CD4-positive, alpha-beta T cell treated with Interferon alpha-2 for 1 hour (primary cell): ENCODE data around the gene OR51L1.
"Not testable (repeated sequence)": the region's sequence is repeated elsewhere in the genome, so short reads cannot be mapped to it uniquely, and the experiment has no call there.

Experiments
- DNase-seq, 2 donors: peaks; one replicate each; pipeline ENCODE4 v3.0.0-alpha.2; 2020 to 2022

The OR51L1 gene

DNA sequence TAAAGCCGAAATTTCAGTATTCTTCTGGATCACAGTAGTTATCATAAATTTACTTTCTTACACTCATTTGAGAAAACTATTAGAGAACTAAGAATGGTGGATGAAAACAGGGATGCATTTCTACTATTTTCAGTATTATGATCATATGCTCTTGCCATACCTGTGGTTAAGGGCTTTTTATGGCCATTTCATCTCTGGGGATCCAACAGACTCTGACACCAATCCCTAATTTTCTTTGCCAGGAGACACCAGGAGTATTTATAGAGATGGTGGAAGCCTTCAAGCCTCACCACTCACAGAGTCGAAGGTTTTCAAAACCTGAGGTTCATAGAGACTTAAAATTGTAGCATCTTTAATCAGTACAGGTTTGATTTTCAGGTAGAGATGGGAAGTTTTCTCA is at the start of gene OR51L1:
Gene OR51L1, plus strand, starts transcription at position 301 of the 400 bp plus-strand sequence. CDS start 4,132 bp downstream, outside the sequence.
- DNase-seq, result no peak

DNA sequence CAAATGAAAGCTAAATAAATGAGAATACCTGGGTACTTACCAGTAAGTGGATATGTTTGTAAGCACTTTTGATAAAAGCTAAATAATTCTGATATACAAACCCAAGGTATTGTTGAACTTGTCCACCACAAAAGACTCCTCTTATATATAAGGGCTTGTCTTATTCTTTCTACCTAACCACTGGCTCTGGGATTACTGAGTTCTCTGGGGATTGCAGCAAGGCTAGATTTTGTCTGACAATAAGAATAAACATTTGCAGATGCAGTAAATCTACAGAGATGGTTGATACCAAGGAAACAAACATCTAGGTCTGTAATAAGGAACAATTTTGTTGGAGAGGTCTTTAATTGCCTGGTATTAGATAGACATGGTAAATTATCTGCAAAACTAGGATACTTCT is 47.1 kb upstream of the OR51L1 start, which contains the start of gene OR51A4:
Gene OR51A4, minus strand, starts transcription at position 101 of the 400 bp plus-strand sequence. CDS start 505 bp downstream, outside the sequence.
- no peak for DNase-seq

GRCh38 chr11:4955613-4956012 is 39.0 kb upstream of the OR51L1 start, which contains the start of gene OR51A2:
Gene OR51A2, minus strand, starts transcription at chr11:4955713. Its CDS starts 0 bp downstream, at chr11:4955713.
- DNase-seq, result not testable (repeated sequence)

GRCh38 chr11:4957396-4957795 is 37.3 kb upstream of the OR51L1 start:
- no peak for DNase-seq

DNA sequence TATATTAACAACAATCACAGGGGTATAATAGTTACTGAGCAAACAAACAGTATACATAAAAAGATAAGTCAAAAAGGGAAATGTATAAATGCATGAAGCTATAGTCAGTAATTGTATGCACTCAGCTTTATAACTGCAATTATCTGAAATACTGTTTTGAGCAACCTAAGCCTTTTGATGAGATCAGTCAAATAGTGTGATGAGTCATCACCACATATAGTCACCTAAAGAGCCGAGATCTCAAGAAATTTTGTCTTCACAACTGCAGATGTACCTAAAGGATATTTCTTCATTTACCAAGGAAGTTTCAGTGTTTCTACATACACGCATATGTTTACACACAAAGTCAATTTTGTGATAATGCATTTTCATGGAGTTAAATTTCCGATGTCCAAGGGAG is 33.8 kb upstream of the OR51L1 start:
- DNase-seq, result no peak

DNA sequence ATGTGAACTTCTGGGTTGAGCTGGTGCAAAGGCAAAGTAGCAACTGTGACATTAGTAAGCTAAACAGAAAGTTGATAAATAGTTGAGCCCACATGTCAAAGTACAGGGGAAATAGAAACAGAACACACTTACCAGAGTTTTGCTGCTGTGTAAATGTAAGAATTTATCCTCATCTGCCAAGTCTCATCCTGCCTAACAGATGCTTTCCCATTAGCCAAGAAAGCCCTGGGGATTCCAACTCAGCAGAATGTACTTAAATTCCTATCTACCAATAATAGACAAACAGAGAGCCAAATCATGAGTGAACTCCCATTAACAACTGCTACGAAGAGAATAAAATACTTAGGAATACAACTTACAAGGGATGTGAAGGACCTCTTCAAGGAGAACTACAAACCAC is 31.8 kb upstream of the OR51L1 start:
- no peak for DNase-seq

DNA sequence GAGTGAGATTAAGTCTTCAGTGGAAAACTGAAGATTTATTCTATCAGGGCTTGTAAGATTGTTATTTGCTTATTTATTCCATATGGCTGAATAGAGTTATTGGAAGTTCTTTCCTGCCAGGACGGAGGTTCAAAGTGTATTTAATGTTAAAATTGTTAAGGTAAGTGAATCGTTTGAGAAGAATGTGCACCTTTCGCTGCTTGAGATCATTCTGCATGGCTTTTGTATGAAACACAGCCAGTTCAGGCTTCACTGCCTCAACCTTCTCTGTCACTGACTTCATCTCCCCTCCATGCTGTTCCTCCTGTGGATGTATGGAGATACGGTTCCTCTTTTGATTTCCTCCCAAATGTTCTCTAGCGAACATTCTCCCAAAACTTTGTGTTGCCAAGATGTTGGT is 19.2 kb upstream of the OR51L1 start:
- no peak for DNase-seq

- no peak for DNase-seq
These were observed 15.6 kb upstream of the OR51L1 start for GRCh38 chr11:4979036-4979435.

- DNase-seq, result no peak
These were observed 12.0 kb upstream of the OR51L1 start for GRCh38 chr11:4982678-4983077.

DNA sequence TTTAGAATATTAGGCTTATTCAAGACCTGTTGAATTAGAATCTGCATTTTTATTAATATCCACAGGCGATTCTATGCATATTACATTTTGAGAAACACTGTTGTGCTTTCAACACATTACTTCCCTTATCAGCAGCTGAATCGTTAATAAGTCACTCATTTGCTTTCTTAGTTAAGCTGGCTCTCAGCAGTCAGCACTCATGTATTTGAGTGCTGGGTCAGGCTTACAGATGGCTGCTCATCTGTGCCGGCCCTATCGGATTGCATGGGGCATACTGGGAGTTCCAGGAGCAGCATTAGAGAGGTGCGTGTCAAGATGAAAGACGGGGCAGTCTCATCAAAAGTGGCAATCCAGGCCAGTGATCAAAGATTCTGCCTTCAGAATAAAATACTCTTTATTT is 10.8 kb upstream of the OR51L1 start:
- no peak for DNase-seq

DNA sequence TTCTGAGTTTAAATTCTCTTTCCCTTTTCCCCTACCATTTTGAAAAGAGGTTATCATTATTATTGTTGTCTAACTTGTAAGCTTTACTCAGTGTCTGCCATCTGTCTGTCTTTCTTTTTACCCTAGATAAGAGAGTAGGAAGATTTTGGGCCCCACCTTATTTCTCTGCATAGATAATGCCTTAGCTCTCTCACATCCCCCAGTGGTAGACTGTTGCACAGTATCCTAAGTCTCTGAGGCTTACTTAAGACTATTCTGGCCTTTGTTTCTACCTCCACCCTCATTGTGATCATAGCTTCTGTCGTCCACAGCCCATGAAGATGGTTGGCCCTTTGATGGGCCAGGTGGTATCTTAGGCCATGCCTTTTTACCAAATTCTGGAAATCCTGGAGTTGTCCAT is 3.6 kb upstream of the OR51L1 start:
- no peak for DNase-seq

DNA sequence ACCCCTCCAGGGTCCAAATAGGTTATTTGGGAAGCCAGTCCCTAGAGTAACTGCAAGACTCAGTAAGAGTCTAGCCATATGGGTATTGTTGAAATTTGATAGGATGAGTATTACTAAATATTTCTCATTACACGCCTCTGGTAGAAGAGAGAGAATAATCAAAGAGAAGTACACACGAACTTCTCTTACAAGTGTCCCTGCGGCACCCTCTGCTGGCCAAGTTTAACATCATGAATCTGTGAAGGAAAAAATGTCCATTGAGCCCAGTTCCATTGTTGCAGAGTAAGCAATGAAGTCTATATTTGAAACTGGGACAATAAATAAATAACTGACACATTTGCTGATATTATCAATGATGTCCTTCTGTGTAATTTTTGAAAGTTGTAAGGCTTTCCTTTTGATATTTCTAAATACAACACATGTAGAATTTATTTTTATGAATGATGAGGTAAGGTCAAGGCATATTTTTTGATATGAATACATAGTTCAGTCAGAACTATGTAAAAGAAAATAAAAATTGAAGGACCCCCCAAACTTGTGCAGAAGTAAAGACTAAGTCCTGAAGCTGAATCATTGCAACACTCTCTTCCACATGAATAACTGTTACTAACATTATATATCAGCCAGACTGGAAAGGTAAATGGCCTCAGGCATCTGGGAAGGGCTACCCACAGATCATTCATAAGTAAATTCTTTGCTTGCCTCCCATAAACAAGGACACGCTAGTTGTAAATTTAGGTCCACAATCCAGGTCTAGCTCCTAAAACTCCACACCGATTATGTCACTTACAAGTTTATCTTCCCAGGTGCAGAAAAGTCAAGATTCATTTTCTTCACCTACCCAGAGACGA is 10.0 kb downstream of the OR51L1 start:
- DNase-seq, result peak in 1 of 2 donors; percentile 8

- no peak for DNase-seq
These were observed 12.9 kb downstream of the OR51L1 start for GRCh38 chr11:5007561-5007960.

DNA sequence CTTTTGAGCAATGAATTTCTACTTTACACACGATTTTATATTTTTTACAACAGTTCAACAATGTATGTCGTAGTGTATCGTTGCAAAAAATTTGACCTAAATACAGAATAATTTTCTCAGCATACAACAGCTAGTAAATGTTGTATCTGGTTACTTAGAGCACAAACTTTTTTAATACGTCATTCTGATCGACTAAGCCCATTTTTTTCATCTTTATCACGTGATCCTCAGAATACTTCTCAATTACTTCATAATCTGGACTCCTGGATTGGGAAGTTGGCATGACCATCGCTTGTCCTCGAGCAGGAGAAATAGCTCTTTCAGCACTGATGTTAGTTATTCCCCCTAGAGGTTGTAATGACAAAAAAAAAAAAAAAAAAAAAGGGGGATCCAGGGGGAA is 16.6 kb downstream of the OR51L1 start:
- DNase-seq, result no peak

DNA sequence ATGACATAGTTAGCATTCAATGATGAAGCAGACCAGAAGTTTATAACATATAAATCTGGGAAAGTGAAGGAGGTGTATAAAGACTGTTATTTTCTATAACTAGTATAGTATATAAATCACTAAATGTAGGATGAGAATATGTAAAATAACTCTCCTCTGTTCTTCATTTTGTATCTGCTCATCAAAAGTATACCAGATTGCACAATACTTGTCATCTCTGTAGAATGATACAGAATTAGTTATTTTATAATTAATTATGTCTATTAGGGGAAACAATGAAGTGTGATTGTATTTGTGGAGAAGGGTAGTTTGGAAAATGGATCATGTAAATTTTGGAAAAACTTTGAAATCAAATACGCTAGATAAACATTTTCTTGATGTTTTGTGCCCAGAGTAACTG is 18.4 kb downstream of the OR51L1 start:
- no peak for DNase-seq

- DNase-seq, result no peak
These were observed 27.3 kb downstream of the OR51L1 start for GRCh38 chr11:5021996-5022395.

DNA sequence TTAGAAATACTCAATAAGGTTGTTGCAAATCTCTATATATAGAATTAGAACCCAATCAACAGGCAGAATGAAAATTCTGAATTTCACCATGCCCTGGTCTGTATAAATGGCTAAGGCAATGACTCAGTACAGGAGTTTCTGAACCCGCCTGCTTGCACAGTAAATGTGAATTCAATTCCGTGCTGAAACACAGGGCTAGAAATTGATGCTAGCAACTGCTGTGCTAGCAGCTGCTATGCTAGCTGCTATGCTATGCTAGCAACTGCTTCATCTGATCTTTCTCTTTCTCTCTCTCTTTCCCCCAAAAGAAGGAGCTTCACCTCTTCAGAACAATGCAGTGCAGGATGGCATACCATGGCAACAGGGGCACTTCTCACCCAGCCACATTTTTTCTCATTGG is 42.0 kb downstream of the OR51L1 start:
- DNase-seq, result no peak

- no peak for DNase-seq
These were observed 43.3 kb downstream of the OR51L1 start for GRCh38 chr11:5037926-5038325.

DNA sequence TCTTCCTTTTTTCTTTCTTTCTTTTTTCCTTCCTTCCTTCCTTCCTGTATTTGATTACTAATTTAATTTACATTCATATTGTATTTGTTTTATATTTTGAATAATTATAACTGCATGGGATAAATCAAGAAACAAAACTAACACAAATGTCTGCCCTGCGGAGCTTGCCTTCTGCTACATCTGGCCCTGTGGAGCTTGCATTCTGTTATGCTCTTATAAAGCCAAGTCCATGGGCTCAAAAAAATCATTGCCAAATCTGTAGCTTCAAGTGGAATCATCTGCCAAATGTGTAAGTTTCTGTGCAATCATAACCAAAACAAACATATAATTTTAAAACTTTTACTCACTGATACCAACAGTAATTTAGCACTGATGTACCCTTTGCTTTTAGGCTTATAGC is 43.7 kb downstream of the OR51L1 start:
- no peak for DNase-seq

GRCh38 chr11:5040876-5041275 is 46.2 kb downstream of the OR51L1 start:
- DNase-seq, result no peak

GRCh38 chr11:5042091-5042490 is 47.4 kb downstream of the OR51L1 start:
- DNase-seq, result no peak

DNA sequence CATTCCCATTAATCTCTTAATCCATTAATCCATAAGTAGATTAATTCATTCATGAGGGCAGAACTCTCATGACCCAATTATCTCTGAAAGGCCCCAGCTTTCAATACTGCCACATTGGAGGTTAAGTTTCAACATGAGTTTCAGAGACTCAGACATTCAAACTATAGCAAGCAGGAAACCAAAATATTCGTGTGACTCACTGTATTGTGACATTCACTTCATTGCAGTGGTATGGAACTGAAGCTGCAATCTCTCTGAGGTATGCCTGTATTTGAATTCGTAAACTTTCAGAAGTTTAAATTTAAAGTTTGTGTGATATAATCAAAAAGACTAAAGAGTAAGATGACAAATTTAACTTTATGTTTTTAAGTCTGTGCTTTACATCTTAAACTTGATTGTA is 48.7 kb downstream of the OR51L1 start:
- DNase-seq, result no peak

DNA sequence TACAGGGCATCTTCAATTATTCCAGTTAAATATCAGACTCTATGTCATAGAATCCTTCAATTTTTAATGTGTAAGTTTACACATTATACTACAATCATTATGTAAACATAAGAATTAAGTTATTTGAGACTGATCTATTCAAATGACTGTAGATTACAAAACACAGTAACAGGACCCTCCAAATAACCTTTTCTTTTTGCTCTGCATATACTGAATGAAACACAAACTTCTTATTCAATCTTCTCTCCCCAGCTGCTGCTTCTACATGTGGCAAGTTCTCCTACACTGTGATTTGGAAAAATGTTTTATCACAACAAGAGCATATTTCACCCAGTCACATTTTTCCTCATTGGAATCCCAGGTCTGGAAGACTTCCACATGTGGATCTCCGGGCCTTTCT is 51.6 kb downstream of the OR51L1 start, which contains the start of gene OR52J3:
Gene OR52J3, plus strand, starts transcription at position 301 of the 400 bp plus-strand sequence. Its CDS starts 0 bp downstream, at position 301.
- no peak for DNase-seq

- no peak for DNase-seq
These were observed 52.2 kb downstream of the OR51L1 start for GRCh38 chr11:5046754-5047330.
